HG03565 (cell line): ENCODE results near the gene MARCHF3.
A peak's percentile ranks its signal among the peaks of the same experiment; 100 is the strongest.
"Not testable (repeated sequence)": the region's sequence is repeated elsewhere in the genome, so short reads cannot be mapped to it uniquely, and the experiment has no call there.

ENCODE experiments used
- ATAC-seq: cut with Tn5 transposase; IDR thresholded peaks from one replicate; pipeline ENCODE4 v1.9.1; 2021; ENCODE audit warnings: mild to moderate bottlenecking, moderate library complexity; ENCODE audit not compliant: unreplicated experiment

The MARCHF3 gene

DNA sequence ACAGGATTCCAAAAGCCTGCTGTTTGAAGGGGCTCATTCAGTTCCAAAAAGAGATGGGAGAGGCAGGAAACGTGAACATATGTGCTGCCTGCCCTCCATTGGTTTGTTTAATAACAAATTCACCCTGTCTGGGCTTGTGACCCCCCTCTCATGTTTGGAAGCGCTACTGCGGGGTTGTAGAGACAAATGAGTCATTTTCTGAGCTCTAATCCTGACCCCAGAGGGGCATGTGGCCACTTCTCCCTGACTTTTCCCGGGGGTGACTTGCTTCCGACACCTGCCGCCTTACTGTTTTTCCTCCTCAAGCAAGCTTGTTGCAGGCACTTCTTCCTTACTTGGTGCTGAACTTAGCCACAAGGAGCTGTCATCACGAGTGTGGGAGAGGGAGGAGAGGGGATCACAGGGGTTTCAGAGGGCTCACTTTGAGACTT lies 177.5 kb downstream of the MARCHF3 start:
- no peak for ATAC-seq

- peak; percentile 83 for ATAC-seq
Measured at GRCh38 chr5:126852091-126852571, 178.2 kb downstream of the MARCHF3 start.

DNA sequence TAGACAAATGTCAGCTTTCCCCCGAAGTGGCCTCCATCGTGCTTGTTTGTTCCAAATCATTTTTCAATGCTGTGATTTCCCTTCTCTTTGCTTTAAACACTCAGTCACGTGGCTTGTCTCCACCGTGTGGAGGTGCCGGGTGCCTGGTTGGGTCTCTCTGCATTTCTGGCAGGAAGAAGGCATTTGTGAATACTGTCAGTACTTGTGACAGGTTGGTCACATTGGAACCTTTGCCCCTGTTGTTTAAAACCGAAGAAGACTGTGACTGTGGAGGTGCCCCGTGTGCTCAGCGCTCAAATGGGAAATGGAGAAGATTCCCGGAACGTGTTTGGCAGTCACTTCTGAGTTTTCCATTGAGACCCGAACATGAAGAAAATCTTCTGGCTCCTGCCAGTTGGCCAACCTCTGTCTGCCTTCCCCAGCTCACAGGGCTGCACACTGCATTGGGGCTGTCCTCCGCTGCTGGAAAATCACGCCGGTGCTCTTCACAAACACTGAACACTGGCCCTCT lies 178.8 kb downstream of the MARCHF3 start:
- no peak for ATAC-seq

DNA sequence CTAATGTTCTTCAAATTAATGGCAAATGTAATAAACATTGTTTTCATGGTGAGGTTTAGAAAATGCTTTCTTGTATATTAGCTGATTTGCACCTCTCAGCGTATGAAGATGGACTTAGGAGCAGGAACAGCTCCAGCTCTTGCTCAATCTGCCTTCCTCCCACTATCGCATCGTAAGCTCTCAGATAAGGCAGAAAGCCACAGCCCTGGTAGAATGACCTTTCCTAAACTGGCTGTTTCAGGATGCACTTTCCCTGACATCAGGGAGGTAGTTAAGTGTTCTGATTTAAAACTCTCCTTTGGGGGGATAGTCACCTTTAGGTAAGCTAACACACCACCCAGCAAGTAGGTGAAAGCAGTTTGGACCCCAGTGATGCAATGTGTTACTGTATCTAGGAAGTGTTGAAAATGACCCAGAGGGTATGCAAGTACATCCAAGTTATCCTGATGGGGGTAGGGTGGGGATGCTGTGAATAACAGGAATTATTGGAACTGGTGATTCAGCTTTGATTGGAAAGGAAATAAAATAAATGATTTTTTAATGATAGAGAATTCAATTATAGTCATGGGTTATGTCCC lies 181.2 kb downstream of the MARCHF3 start:
- no peak for ATAC-seq

DNA sequence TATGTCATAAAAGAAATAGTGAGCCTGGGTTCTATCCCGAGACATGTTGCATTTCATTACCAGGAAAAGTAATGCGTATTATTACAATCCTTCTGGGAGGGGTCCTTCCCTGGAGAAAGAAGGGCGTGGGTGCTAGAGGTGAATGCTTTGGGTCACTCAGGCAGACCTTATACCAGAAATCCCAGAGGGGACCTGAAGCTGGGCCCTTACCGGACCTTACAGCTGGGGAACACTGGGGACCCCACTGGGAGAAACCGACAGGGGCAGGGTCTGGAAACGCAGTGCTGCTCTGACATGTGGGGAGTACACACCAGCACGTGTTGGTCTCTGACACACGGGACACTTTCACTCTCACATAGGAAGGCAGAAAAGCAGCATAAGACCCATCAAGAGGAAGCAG lies 182.1 kb downstream of the MARCHF3 start:
- ATAC-seq: no peak

DNA sequence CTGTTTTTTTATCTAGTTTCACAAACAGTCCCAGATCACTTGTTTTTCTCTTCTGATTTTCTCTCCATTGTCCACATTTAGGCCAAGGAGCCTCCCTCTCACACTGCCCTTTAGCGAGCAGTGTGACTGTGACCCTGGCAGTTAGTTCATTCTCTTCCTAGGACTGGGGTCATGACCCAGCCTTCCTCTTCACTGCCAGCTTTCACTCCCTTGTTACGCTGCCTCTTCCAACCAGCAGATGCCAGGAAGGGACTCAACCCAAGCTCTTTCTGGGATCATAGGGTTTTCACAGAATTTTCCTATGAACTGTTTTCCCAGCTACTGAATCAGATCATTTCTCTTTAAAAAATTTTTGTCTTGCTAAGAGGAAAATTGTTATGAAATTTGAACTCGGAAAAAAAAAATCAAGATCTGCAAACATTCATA lies 182.5 kb downstream of the MARCHF3 start:
- ATAC-seq: no peak

GRCh38 chr5:126847456-126847820 lies 182.9 kb downstream of the MARCHF3 start:
- ATAC-seq: no peak

DNA sequence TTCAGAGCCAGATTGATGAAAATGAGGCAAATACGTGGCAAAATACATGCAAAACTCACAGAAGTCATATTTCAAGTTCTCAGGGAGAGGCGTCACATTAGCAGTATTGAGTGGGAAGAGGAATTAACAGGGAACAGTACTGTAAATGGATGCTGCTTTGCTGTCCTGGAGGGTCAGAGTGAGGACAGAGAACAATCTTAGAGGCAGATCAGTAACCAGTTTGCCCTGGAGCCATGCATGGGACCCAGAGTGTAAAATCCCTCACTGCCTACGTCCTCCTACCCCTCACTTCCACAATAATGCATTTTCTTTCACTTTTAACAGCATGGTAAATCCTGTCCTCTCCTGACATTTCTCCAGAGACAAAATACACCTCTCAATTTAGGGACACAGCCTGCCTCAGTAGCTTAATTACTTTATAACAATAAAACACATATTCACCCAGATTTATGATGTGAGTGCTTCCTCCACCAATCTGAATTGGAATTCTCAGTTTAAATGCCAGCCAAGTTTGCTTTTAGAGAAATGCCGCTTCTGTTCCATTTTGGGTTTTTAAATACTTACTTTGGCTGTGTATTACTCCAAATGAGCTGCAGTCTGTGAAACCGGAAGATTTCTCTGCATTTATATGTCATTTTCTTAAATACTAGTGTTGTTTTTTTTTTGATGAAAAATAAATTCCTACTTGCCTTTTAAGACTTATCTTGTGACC lies 183.5 kb downstream of the MARCHF3 start:
- ATAC-seq: no peak

DNA sequence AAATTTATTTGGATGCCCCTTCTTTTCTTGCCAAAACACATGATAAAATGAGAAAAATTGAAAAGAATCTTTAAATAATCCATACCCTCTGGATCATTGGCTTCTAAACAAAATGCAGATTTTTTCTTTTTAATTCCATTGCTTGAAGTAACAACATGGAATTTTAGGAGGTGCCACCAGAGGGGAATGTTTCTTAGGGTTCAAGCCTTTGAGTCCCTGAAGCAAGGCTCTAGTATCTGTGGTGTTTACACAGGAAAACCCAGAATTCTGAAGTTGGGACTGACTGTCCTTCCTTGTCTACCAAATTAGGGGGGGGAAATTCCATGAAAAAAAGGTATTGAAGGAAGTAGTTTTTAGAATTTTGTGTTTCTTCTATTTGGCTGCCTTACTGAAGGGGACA lies 184.0 kb downstream of the MARCHF3 start:
- ATAC-seq: no peak

DNA sequence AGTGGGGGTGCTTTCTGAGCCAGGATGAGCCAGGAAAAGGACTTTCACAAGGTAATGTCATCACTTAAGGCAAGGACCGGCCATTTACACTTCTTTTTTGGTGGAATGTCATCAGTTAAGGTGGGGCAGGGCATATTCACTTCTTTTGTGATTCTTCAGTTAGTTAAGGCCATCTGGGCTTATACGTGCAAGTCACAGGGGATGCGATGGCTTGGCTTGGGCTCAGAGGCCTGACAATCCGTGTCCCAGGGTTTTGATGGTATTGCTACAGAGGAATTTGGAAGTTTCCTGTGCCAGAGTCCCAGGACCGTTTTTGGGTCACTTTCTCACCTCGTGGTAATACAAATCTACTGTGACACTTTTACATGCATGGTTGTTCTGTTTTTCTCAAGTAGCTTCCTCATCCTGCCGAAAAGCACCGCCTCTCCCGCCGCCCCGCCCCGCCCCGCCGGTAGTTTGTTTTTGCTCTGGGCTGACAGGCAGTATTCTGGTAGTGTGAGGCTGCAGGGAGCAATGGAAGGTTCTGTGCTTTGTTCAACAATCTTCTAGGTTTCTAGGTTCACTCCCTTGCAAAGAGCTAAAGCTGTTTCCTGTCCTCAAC lies 184.8 kb downstream of the MARCHF3 start:
- peak; percentile 71 for ATAC-seq

DNA sequence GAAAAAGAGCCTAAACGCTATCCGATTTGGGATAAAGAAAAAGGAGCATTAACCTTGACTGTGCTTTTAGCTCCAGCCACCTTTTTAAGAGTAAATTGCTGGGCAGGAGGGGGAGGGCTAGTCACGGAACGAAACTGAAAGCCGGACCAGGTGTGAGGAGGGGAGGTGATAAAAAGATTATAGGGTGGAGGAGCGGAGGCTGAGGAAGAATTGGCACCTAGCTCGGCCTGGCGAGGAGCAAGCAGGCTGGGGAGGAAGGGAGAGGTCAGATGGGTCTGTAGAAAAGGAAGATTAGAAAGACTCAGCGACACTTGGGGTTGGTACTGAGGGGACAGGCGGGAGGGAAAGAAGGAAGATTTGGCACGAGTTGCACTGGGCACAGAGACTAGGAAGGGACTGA lies 187.0 kb downstream of the MARCHF3 start:
- ATAC-seq: not testable (repeated sequence)

DNA sequence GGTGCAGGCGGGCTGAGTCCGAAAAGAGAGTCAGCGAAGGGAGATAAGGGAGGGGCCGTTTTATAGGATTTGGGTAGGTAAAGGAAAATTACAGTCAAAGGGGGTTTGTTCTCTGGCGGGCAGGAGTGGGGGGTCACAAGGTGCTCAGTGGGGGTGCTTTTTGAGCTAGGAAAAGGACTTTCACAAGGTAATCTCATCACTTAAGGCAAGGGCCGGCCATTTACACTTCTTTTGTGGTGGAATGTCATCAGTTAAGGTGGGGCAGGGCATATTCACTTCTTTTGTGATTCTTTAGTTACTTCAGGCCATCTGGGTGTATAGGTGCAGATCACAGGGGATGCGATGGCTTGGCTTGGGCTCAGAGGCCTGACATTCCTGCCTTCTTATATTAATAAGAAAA lies 191.0 kb downstream of the MARCHF3 start:
- not testable (repeated sequence) for ATAC-seq

- ATAC-seq: no peak
Measured at GRCh38 chr5:126837906-126838539, 192.3 kb downstream of the MARCHF3 start.

- no peak for ATAC-seq
Measured at GRCh38 chr5:126837242-126837641, 193.1 kb downstream of the MARCHF3 start.

GRCh38 chr5:126836778-126837177 lies 193.6 kb downstream of the MARCHF3 start:
- ATAC-seq: no peak

DNA sequence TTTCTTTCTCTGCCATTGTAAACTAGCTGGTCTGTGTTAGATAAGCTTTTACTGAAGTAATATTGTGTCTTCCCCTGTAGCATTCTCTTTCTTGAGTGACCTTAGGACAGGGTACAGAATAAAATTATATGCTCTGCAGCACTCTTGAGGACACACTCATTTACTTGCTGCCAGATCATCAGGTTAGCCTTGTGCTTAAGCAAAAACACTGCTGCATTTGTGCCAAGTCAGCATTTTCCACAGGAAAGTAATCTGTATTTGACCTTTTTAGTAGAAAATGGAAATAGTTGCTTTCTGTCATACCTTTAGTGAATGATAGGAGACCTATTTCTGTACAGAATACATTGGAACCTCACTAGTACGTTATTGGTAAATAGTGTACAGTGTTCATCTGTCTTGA lies 199.2 kb downstream of the MARCHF3 start:
- no peak for ATAC-seq

DNA sequence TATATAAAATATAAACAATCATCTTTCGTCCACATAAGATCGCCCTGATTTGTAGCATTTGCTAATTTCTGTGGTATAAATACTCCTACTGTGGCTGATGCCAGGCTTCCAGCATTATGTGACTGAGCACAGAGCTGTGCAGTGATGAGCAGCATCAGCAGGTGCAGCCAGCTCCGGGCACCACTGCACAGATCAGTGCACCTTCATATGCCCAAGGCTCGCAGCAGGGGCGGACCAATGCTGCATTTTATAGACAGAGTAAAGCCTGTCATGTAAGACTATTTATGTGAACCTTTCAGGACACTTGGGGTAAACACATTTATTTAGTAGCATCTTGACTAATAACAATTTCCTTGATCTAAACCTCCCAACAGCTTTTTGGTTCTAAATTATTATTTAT lies 200.3 kb downstream of the MARCHF3 start:
- no peak for ATAC-seq

- ATAC-seq: no peak
Measured at GRCh38 chr5:126829098-126829497, 201.3 kb downstream of the MARCHF3 start.

GRCh38 chr5:126826619-126827215 lies 203.6 kb downstream of the MARCHF3 start:
- ATAC-seq: no peak

GRCh38 chr5:126819253-126819652 lies 211.1 kb downstream of the MARCHF3 start:
- no peak for ATAC-seq

DNA sequence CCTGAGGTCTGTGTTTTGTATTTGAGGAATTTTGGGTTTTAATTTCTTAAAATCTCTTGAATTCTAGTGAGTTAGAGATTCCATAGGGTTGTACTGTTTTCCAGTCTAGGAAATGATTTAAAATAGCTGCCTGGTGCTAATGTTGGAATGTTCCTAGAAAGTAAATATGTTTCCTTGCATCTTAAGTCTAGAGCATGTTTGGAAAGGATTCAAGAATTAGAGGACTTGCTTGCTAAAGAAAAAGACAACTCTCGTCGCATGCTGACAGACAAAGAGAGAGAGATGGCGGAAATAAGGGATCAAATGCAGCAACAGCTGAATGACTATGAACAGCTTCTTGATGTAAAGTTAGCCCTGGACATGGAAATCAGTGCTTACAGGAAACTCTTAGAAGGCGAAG lies 211.6 kb downstream of the MARCHF3 start:
- no peak for ATAC-seq
